ENCODE data around the gene RSBN1L.

RSBN1L gene

GRCh38 chr7:77734659-77735421 lies 38.6 kb downstream of the RSBN1L start:
- DNase-seq: no peak

- DNase-seq: no peak
These were observed 39.2 kb downstream of the RSBN1L start for GRCh38 chr7:77735457-77735856.

- no peak for DNase-seq
These were observed 40.7 kb downstream of the RSBN1L start for GRCh38 chr7:77736991-77737390.

- no peak for DNase-seq
These were observed 42.1 kb downstream of the RSBN1L start for GRCh38 chr7:77738382-77738781.

GRCh38 chr7:77738871-77739270 lies 42.6 kb downstream of the RSBN1L start:
- no peak for DNase-seq

- DNase-seq: no peak
These were observed 44.0 kb downstream of the RSBN1L start for GRCh38 chr7:77740257-77740656.

GRCh38 chr7:77743518-77743917 lies 47.3 kb downstream of the RSBN1L start:
- no peak for DNase-seq

GRCh38 chr7:77745746-77746145 lies 49.5 kb downstream of the RSBN1L start:
- DNase-seq: no peak

- DNase-seq: no peak
These were observed 50.0 kb downstream of the RSBN1L start for GRCh38 chr7:77746164-77746823.

- DNase-seq: no peak
These were observed 50.5 kb downstream of the RSBN1L start for GRCh38 chr7:77746824-77747165.

- DNase-seq: no peak
These were observed 50.9 kb downstream of the RSBN1L start for GRCh38 chr7:77747178-77747577.

- DNase-seq: no peak
These were observed 51.5 kb downstream of the RSBN1L start for GRCh38 chr7:77747718-77748117.

- no peak for DNase-seq
These were observed 55.8 kb downstream of the RSBN1L start for GRCh38 chr7:77752016-77752415.

- DNase-seq: no peak
These were observed 56.9 kb downstream of the RSBN1L start for GRCh38 chr7:77753173-77753572.

GRCh38 chr7:77757589-77757988 lies 61.3 kb downstream of the RSBN1L start:
- no peak for DNase-seq

- peak; percentile 31 for DNase-seq
These were observed 63.1 kb downstream of the RSBN1L start for GRCh38 chr7:77759294-77759889.

- DNase-seq: no peak
These were observed 64.7 kb downstream of the RSBN1L start for GRCh38 chr7:77760809-77761453.

GRCh38 chr7:77765481-77765880 lies 69.2 kb downstream of the RSBN1L start:
- DNase-seq: no peak

GRCh38 chr7:77765906-77766800 lies 69.9 kb downstream of the RSBN1L start:
- no peak for DNase-seq

GRCh38 chr7:77766801-77767605 lies 70.7 kb downstream of the RSBN1L start:
- no peak for DNase-seq

GRCh38 chr7:77770316-77770715 lies 74.1 kb downstream of the RSBN1L start:
- DNase-seq: no peak

- DNase-seq: no peak
These were observed 75.6 kb downstream of the RSBN1L start for GRCh38 chr7:77771901-77772300.

Data from stimulated activated CD4-positive, alpha-beta T cell treated with anti-CD3 and anti-CD28 coated beads, Interleukin-4, amount 100 ng/mL, for 1 hour (primary cell).